DMS 273 treated with DMSO at 0.1 percent for 48 hours (cell line): Measurements from ENCODE around the gene GNPTG.

ENCODE experiments used
- DNase-seq: peaks from one replicate; lab custom pipeline; 2025; lab: John Stamatoyannopoulos, UW

The GNPTG gene

GRCh38 chr16:1347286-1347855 is 4.4 kb upstream of the GNPTG start:
- DNase-seq: no peak

- DNase-seq: no peak
Measured at GRCh38 chr16:1347962-1348361, 3.8 kb upstream of the GNPTG start.

GRCh38 chr16:1348441-1348840 is 3.3 kb upstream of the GNPTG start:
- no peak for DNase-seq

- no peak for DNase-seq
Measured at GRCh38 chr16:1348926-1349325, 2.8 kb upstream of the GNPTG start.

GRCh38 chr16:1349351-1349750 is 2.4 kb upstream of the GNPTG start:
- DNase-seq: no peak

GRCh38 chr16:1349951-1350350 is 1.8 kb upstream of the GNPTG start:
- no peak for DNase-seq

- DNase-seq: no peak
Measured at GRCh38 chr16:1350691-1351090, 1.0 kb upstream of the GNPTG start.

- DNase-seq: no peak
Measured at GRCh38 chr16:1351215-1351581, 533 bp upstream of the GNPTG start.

GRCh38 chr16:1354815-1355540 is 3.2 kb downstream of the GNPTG start:
- DNase-seq: no peak

GRCh38 chr16:1355591-1355990 is 3.9 kb downstream of the GNPTG start:
- DNase-seq: no peak

- no peak for DNase-seq
Measured at GRCh38 chr16:1356061-1356900, 4.5 kb downstream of the GNPTG start.

GRCh38 chr16:1357906-1358566 is 6.3 kb downstream of the GNPTG start:
- DNase-seq: no peak

GRCh38 chr16:1361685-1362360 is 10.1 kb downstream of the GNPTG start:
- no peak for DNase-seq

- DNase-seq: no peak
Measured at GRCh38 chr16:1362807-1363206, 11.1 kb downstream of the GNPTG start.

GRCh38 chr16:1363501-1364041 is 11.8 kb downstream of the GNPTG start:
- DNase-seq: no peak

- DNase-seq: no peak
Measured at GRCh38 chr16:1364510-1364909, 12.8 kb downstream of the GNPTG start.

GRCh38 chr16:1366060-1366711 is 14.5 kb downstream of the GNPTG start:
- DNase-seq: no peak

GRCh38 chr16:1366712-1367299 is 15.1 kb downstream of the GNPTG start:
- no peak for DNase-seq

- no peak for DNase-seq
Measured at GRCh38 chr16:1367486-1368174, 15.9 kb downstream of the GNPTG start.
